ENCODE measurements around the gene LRRC4C.
"Not testable (repeated sequence)": the region's sequence is repeated elsewhere in the genome, so short reads cannot be mapped to it uniquely, and the experiment has no call there.

Gene LRRC4C

GRCh38 chr11:41110527-41110926 is 348.9 kb downstream of the LRRC4C start:
- no peak for DNase-seq

DNA sequence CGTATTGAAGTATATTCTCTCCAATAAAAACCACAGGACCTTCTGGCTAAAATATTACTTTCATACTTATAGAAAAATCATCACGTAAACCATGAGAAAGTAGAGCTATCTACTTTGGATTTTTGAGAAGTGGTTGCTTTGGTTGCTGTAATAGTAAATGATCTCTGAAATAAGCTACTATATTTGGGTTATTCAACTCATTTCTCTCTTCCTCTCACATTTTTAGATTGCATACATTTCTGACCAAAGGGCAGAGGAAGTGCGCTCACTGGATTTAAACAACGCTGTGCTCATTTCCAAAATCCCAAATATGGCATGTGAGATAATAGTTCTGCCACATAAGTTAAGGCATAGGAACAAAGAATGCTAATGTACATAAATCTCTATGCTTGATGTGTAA is 357.0 kb downstream of the LRRC4C start:
- DNase-seq = no peak

GRCh38 chr11:41099654-41100053 is 359.8 kb downstream of the LRRC4C start:
- DNase-seq = no peak

- no peak for DNase-seq
Measured at GRCh38 chr11:41085123-41085522, 374.3 kb downstream of the LRRC4C start.

- no peak for DNase-seq
Measured at GRCh38 chr11:41081756-41082285, 377.6 kb downstream of the LRRC4C start.

DNA sequence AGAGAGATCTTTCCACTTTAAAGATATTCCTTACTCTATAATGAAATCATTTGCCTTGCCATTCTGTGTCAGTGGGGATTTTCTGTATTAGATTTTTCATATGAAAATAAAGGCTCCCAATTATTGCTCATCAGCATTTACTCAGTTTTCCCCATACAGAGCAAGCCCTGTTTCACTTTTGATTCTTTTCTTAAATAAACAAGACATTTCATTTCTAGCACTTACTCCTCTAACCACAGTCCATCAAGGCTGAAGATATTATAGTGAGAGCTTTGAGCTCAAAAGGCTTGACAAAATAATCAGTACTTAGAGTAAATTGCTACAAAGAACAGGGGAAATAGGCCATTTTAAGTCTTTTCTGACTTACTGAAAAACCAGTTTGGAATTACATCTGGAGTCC is 385.1 kb downstream of the LRRC4C start:
- no peak for DNase-seq

- DNase-seq = no peak
Measured at GRCh38 chr11:41065432-41065831, 394.0 kb downstream of the LRRC4C start.

- no peak for DNase-seq
Measured at GRCh38 chr11:41058138-41058537, 401.3 kb downstream of the LRRC4C start.

DNA sequence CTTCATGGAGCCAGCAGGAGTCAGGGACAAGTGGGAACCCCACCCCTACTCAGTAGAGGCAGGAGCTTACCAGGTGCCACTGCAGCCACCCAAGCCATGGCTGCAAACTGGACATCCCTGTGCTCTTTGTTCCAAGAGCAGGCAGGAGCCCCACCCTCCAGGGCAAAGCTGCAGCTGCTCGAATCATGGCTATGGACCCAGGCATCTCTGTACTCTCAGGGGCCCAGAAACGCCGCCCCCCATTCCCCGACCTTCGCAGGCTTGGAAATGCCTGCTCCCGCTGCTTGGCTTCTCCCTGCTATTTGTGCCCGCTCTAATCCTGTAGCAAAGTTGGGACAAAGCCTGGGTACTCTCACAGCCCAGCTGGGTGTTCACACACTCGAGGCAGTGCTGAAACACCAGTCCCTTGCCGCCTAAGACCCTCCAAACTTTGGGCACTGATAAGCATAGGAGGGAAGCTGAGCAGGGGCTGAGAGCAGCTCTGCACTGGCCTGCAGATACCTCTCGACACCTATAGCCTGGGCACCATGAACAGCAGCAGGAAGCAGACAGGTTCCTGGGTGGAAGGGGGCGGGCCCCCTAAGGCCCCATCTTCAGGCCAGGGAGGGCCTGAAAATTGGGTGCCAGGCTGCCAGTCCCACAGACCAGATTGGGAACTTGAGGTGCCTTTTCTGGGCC is 402.4 kb downstream of the LRRC4C start:
- DNase-seq = no peak

DNA sequence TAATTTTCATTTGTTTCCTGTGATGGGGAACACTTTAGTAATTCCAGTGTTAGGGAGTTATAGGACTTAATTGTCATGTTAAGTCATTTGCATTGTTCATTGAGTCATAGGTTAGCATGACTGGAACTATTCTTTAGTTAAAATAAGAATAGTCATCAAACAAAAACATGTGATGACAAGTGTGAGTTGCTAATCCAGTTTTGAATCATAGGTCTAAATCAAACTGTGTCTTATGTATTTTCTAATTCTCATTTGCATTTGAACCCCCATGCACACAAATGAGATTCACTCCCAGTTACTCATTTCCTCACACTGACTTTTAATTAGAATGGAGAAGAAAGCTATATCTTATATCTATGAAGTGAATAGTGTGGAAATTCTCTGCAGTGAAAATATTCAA is 405.6 kb downstream of the LRRC4C start:
- DNase-seq = no peak

DNA sequence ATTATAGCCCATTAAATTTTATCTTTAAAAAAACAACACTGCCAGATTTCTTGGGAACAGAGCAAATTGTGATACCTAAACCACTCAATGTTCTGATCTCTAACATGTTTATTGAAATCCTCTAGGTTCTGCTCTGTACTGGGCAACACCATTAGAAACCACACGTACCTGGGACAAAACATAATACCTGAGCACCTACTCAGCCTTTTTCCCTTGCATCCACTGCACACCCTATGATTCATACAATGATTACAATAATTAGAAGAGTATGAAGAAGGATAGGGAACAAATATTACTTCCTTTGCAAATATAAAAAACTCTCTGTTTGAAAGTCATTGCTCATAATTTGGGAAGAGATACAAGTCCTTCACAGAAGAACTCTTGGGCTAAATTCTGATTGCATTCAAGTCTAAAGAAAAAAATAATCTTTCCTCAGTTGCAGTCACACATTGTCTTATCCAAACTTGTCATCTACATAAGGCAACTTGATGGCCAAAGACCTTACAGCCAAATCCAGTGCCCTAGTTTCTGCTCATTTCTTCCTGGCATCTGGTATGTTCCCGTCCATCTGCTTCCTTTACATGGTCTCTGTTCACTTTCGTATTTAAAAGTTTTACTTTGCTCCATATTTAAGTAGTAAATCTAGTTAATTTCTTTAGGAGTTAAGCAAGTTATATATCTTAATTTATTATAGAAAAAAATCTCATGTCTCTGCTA is 407.4 kb downstream of the LRRC4C start:
- no peak for DNase-seq

- DNase-seq = no peak
Measured at GRCh38 chr11:41050791-41051190, 408.7 kb downstream of the LRRC4C start.

DNA sequence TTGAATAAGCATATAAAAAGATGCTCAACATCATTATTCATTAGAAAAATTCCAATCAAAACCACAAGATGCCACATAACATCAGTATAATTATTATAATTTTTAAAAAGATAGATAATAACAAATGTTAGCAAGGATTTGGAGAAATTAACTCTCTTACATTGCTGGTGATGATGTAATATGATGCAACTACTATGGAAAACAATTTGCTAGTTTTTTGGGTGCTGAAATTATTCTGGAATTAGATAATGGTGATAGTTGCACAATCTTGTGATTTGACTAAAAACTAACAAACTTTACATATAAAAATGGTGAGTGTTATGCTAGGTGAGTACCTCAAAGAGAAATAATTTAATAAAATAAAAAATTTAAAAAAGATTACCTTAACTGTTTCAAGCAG is 412.2 kb downstream of the LRRC4C start:
- no peak for DNase-seq

DNA sequence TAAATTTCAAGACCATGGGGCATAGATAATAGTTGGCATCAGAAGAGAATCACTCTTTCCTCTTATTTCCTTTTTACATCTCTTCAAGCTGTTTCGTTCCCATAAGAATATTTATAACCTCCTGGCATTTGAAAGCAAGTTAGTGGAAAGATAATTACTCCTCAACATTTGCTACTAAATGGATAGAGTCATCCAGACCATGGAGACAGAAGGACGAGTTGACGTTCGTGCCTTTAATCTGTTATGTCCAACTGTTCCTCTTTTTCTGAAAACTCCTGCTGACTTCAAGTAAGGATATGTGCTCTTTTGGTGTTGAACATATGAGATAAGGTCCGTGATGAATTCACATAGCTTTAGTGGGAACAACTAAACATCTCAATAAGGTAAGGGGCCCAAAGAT is 414.2 kb downstream of the LRRC4C start:
- DNase-seq = no peak

DNA sequence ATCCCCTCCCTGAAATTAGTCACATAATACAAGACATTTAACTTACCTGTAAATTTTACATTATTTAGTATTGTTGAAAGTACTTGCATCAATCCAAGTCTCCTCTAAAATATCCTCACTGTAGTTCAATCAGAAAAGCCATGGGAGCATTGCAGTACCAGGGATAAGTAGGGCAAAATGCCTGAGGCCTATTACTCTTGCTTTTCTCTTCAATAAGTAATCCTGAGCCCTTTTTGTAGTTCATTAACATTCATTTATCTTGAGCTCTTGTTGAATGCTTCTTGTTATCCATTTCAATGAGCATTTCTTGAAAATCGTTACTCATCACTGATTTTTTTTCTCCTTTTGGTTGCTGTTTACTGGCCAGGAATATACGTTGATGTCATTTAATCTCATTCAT is 414.7 kb downstream of the LRRC4C start:
- no peak for DNase-seq

DNA sequence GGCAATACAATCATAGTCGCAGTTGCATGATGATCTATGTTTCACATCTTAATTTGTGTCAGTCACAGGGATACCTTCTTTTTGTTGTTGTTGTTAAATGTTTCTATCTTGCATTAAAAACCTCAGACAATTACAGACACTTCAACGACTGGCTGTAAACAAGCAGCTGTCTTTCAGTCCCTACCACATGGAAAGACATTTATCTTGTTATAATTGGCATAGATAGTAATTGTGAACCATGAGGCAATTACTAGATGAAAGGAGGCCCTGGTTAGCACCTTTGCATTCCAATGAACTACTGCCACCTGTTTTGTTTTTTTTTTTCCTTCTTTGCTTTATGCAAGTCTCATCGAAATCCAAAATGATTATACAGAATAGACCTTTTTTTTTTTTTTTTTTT is 416.8 kb downstream of the LRRC4C start:
- no peak for DNase-seq

DNA sequence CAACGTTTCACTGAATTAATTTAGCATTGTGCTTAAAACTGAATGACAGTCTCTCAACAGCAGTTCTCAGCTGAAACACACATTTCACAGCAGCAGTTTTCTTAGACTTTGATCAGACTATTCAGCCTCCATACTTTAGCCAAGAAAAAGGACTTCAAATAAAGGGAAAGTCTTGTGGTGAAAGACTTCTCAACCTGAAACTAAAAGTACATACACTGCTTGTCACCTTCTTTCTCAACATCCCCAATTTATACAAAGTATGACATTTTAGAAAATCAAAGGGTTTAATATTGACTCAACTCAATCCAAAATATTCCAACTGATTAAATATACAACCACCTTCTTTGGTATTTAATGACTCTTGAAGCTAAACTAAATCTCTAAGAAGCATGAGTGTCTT is 419.0 kb downstream of the LRRC4C start:
- DNase-seq = no peak

GRCh38 chr11:41039592-41039991 is 419.9 kb downstream of the LRRC4C start:
- no peak for DNase-seq

DNA sequence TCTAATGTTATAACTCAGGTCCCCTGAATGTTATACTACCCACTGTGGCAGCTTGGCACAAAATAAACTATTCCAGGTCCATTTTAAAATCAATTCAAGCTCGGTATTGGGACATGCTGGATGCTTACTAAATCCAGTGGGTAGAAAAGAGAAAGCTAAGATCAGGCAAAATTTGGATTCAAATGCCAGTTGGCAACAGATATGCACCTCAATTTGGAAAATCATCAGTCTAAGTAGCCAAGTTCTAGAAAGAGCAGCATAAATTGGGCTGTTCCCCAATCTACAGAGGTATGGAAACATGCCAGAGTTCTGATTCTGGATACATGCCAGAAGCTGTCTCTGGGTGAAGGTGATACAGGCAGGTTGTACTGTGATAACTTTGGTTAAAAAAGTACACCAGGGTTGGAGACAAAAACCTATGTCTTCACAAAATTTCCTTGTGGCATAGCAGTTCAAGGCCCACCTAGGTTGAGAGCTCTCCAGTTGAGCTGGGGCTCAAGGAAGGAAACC is 427.8 kb downstream of the LRRC4C start:
- DNase-seq = no peak

- no peak for DNase-seq
Measured at GRCh38 chr11:41020259-41020658, 439.2 kb downstream of the LRRC4C start.

DNA sequence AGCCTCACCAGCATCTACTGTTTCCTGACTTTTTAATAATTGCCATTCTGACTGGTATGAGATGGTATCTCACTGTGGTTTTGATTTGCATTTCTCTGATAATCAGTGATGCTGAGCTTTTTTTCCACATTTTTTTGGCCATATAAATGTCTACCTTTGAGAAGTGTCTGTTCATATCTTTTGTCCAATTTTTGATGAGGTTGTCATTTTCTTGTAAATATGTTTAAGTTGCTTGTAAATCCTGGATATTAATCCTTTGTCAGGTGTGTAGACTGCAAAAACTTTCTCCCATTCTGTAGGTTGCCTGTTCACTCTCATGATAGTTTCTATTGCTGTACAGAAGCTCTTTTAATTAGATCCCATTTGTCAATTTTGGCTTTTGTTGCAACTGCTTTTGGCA is 439.8 kb downstream of the LRRC4C start:
- not testable (repeated sequence) for DNase-seq

DNA sequence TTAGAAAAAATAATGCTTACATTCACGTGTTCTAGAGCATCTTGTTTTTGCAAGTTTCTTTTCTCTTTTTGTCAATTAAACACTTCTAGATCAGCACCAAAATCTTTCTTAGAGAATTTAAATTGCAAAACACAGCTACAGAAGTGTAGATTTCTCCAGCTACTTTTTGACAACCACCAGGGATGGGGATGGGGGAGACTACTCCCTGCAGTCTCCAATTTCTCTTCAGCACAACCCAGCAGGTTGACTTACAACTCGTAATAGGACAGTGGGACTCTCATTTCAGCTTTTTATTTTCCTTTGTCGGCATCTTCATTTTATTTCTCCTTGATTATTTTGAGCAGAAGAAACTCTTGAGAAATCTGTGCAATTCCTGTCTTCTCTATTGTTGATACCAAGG is 441.2 kb downstream of the LRRC4C start:
- DNase-seq = no peak

DNA sequence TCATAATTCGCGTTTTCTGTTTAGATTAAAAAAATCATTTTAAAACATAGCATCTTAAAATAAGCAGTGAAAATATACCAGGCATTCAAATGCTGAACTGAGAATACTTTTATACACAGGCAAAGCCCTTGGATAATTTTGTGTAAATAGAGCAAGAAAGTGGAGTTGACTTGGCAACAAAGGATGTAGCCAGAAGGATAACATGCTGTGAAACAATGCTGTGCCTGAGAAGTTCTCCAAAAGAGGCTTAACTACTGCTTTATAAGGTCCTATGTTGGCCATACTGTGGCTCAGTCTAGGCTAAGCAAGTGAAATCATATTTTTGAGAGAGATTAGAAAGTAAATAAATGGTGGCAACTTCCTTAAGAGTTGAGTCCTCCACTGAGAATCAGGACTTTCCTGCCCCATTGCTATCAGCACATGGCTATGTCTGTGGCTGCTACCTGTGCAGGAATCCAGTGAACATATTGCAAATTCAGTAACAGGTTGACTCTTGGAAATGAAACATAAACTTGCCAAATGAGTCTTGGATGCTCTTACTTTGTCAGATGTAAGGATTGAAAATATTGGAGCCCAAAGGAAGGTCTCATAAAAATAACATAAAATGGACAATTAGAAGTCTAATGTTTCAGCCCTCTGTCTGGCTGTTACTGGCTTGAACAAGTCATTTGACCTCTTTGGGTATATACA is 448.9 kb downstream of the LRRC4C start:
- no peak for DNase-seq

DNA sequence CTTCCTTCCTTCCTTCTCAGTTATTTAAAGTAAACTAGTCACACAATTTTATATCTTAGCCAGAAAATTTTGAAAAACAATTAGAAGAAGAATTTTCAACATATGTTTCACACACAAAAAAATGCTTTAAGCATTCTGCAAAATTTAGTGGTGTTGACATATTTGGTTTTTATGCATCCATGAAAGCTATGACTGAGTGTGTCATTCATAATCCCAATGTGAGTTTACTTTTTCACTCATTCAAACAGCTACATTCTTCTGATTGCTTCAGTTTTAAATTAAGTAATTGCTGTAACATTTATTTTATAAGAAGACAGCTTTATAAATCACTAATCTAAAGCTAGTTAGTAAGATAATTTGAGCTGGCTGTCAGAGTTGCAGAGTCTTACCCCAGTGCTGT is 453.5 kb downstream of the LRRC4C start:
- no peak for DNase-seq
